Panc1 (cell line): Measurements from ENCODE around the gene PNKP. TPM values are rescaled to one million over a fixed set of nuclear protein-coding genes. Genes with fewer than 3 reads are reported as not detected.
A peak's percentile ranks its signal among the peaks of the same experiment; 100 is the strongest.

Experiments
- ATAC-seq: fragments of 200-7000 bp; cut with Tn5 transposase; 2 replicates; pipeline ENCODE4 v1.9.1; 2020; ENCODE audit warnings: mild to moderate bottlenecking, moderate library complexity
- BruUV-seq: library from RNA; stranded (reverse); fragments of 400-500 nt; replicated peaks from 2 replicates; lab custom pipeline; 2021; lab: Mats Ljungman, UMichigan
- CTCF ChIA-PET: fragments of 300-600 bp; sonication (Branson Sonifier 250); formaldehyde crosslinking; loops from one replicate; lab custom pipeline; 2022; ENCODE audit warnings: antibody characterized with exemption; lab: Charles Lee
- POLR2A ChIA-PET: fragments of 300-600 bp; sonication (Branson Sonifier 250); formaldehyde crosslinking; loops from one replicate; lab custom pipeline; 2022; ENCODE audit warnings: antibody characterized with exemption; lab: Charles Lee
- DNase-seq: peaks from one replicate; pipeline ENCODE4 v3.0.0-alpha.2; 2010; ENCODE audit warnings: low read depth, low spot score
- H3K27ac ChIP-seq: 2 replicates; pipeline ENCODE4 v1.5.1; 2011; ENCODE audit warnings: mild to moderate bottlenecking, low read length, inconsistent platforms
- H3K27me3 ChIP-seq: fragments of 200-500 bp; sonication (Bioruptor generic); 2 replicates; pipeline ENCODE4 v1.6.0; 2014; ENCODE audit warnings: low read length, inconsistent platforms; ENCODE audit not compliant: control insufficient read depth, insufficient read depth
- H3K36me3 ChIP-seq: fragments of 200-500 bp; sonication (Bioruptor generic); 2 replicates; pipeline ENCODE4 v1.5.1; 2014; ENCODE audit warnings: inconsistent platforms, mild to moderate bottlenecking, low read length, moderate library complexity; ENCODE audit not compliant: control insufficient read depth, insufficient read depth
- H3K4me1 ChIP-seq: 2 replicates; pipeline ENCODE4 v1.5.1; 2011; ENCODE audit warnings: inconsistent platforms, mild to moderate bottlenecking, low read length, moderate library complexity; ENCODE audit not compliant: control insufficient read depth, insufficient read depth
- H3K4me3 ChIP-seq, 2 experiments: 2 replicates each; pipeline ENCODE4 v1.5.1; 2011 to 2012; ENCODE audit warnings: low read depth in 2 of 2, low read length in 2 of 2, mild to moderate bottlenecking in 2 of 2, inconsistent platforms in 1 of 2, moderate library complexity in 1 of 2
- H3K9me3 ChIP-seq: fragments of 200-500 bp; sonication (Bioruptor generic); 2 replicates; pipeline ENCODE4 v1.5.1; 2014; ENCODE audit warnings: low read depth, mild to moderate bottlenecking, inconsistent platforms, low read length, moderate library complexity; ENCODE audit not compliant: control insufficient read depth, insufficient read depth
- CTCF ChIP-seq: fragments of 450-650 bp; IDR thresholded peaks from 2 replicates; pipeline ENCODE4 v1.5.1; 2017; ENCODE audit warnings: mild to moderate bottlenecking
- POLR2AphosphoS5 ChIP-seq: IDR thresholded peaks from 2 replicates; pipeline ENCODE4 v1.6.1; 2012; ENCODE audit warnings: mild to moderate bottlenecking, low read depth, low read length, moderate library complexity
- REST ChIP-seq, 2 experiments: IDR thresholded peaks; 2 replicates each; pipeline ENCODE4 v1.6.1; 2011 to 2012; ENCODE audit warnings: low read depth in 2 of 2, control low read depth in 1 of 2, low read length in 1 of 2, mild to moderate bottlenecking in 1 of 2, moderate library complexity in 1 of 2; ENCODE audit not compliant: insufficient read depth in 1 of 2
- SIN3A ChIP-seq: IDR thresholded peaks from 2 replicates; pipeline ENCODE4 v1.6.1; 2012; ENCODE audit warnings: low read depth, mild to moderate bottlenecking, low read length, moderate library complexity, borderline replicate concordance; ENCODE audit not compliant: insufficient read depth
- TCF7L2 ChIP-seq: IDR thresholded peaks from 2 replicates; pipeline ENCODE4 v1.6.1; 2011; ENCODE audit warnings: mild to moderate bottlenecking, low read depth, low read length, inconsistent platforms
- in situ Hi-C: cut with HindIII; loops from 2 replicates; pipeline ENCODE4 v1.10.0; 2016; ENCODE audit warnings: low sequenced_read_pairs, low pct_unique_long_range_greater_than_20kb
- intact Hi-C: fragments of 100-400 bp; cut with micrococcal nuclease; formaldehyde crosslinking; loops from one replicate; pipeline ENCODE4 v1.10.0; 2022; ENCODE audit not compliant: unreplicated experiment
- total RNA-seq: library from RNA; stranded (reverse); gene quantifications from one replicate; pipeline ENCODE4 v1.2.1, GENCODE V29; 2021; ENCODE audit not compliant: unreplicated experiment

Gene PNKP
- total RNA-seq, 1 experiment from 2014 or later, result 76.7 TPM

GRCh38 chr19:49864890-49865289, 2.5 kb downstream of the PNKP start:
- no peak for DNase-seq
- no peak for TF ChIP-seq REST (IDR thresholded peaks at IDR 0.05; ENCODE audit: insufficient read depth in 1 of 2, low read depth in 2 of 2, low read length in 1 of 2)
- TF ChIP-seq CTCF, result no peak
- no peak for TF ChIP-seq SIN3A
- TF ChIP-seq POLR2AphosphoS5, result no peak
- no peak for TF ChIP-seq TCF7L2
- in situ Hi-C loops, result no loop called here
- Histone ChIP-seq H3K9me3 (no peaks in the 10 kb centered on the region), H3K27ac (peak overlapping the region; percentile 51), H3K4me3 (peak overlapping the region; percentile 69 to 76; a peak in 3 of 4 replicates), H3K4me1 (peaks cover 23% of the 10 kb centered on the region), H3K27me3 (no peaks in the 10 kb centered on the region), H3K36me3 (no peaks in the 10 kb centered on the region)
- CTCF ChIA-PET, result no interaction called here
- POLR2A ChIA-PET, result interaction anchor here (0.7 kb wide), 3 partner anchors 47 to 165 kb away, joined by 8 to 10 read pairs (median 9); partner anchors contain the start of gene MED25
- ATAC-seq, result no peak
- intact Hi-C loops, result no loop called here
- BruUV-seq, result no TSS peak

GRCh38 chr19:49863935-49864320, 3.4 kb downstream of the PNKP start:
- Histone ChIP-seq H3K36me3 (no peaks in the 10 kb centered on the region), H3K4me3 (no peak overlapping the region), H3K4me1 (peaks cover 32% of the 10 kb centered on the region), H3K27me3 (no peaks in the 10 kb centered on the region), H3K9me3 (no peaks in the 10 kb centered on the region), H3K27ac (no peak overlapping the region)
- no peak for TF ChIP-seq CTCF
- TF ChIP-seq REST (IDR thresholded peaks at IDR 0.05; ENCODE audit: insufficient read depth in 1 of 2, low read depth in 2 of 2, low read length in 1 of 2), result no peak
- no peak for TF ChIP-seq POLR2AphosphoS5
- no peak for TF ChIP-seq TCF7L2
- TF ChIP-seq SIN3A, result no peak
- DNase-seq, result no peak
- in situ Hi-C loops (no loop called here), intact Hi-C loops (no loop called here)
- ChIA-PET POLR2A (no interaction called here), CTCF (no interaction called here)
- ATAC-seq, result no peak
- no TSS peak for BruUV-seq
